ENCODE measurements around the gene BFSP2.
A peak's percentile ranks its signal among the peaks of the same experiment; 100 is the strongest.

BFSP2 gene

GRCh38 chr3:133443649-133444422 lies 44.0 kb downstream of the BFSP2 start:
- DNase-seq (ENCODE audit: low read depth in 2 of 2) = peak; percentile 55 to 62
- no peak overlapping the region for H3K4me3 ChIP-seq (replicated peaks in 1 of 2; ENCODE audit: low read depth in 2 of 2, low read length in 2 of 2)
- TF ChIP-seq CTCF (IDR thresholded peaks at IDR 0.05; ENCODE audit: low read depth, low read length) = peak; percentile 3

- DNase-seq (ENCODE audit: low read depth in 2 of 2) = no peak
- no peak for TF ChIP-seq CTCF (IDR thresholded peaks at IDR 0.05; ENCODE audit: low read depth, low read length)
Observed at GRCh38 chr3:133444423-133444774, 44.5 kb downstream of the BFSP2 start.

GRCh38 chr3:133445108-133445507 lies 45.3 kb downstream of the BFSP2 start:
- DNase-seq (ENCODE audit: low read depth in 2 of 2) = no peak
- TF ChIP-seq CTCF (IDR thresholded peaks at IDR 0.05; ENCODE audit: low read depth, low read length) = no peak
- H3K4me3 ChIP-seq (replicated peaks in 1 of 2; ENCODE audit: low read depth in 2 of 2, low read length in 2 of 2) = no peak overlapping the region

More at GRCh38 chr3:133444423-133444774, 44.5 kb downstream of the BFSP2 start:
- H3K4me3 ChIP-seq (replicated peaks in 1 of 2; ENCODE audit: low read depth in 2 of 2, low read length in 2 of 2) = no peak overlapping the region

- TF ChIP-seq CTCF (IDR thresholded peaks at IDR 0.05; ENCODE audit: low read depth, low read length) = no peak
- H3K4me3 ChIP-seq (replicated peaks in 1 of 2; ENCODE audit: low read depth in 2 of 2, low read length in 2 of 2) = no peak overlapping the region
- no peak for DNase-seq (ENCODE audit: low read depth in 2 of 2)
Observed at GRCh38 chr3:133447750-133448477, 48.1 kb downstream of the BFSP2 start.

GRCh38 chr3:133448478-133449122 lies 48.7 kb downstream of the BFSP2 start:
- TF ChIP-seq CTCF (IDR thresholded peaks at IDR 0.05; ENCODE audit: low read depth, low read length) = no peak
- H3K4me3 ChIP-seq (replicated peaks in 1 of 2; ENCODE audit: low read depth in 2 of 2, low read length in 2 of 2) = no peak overlapping the region
- no peak for DNase-seq (ENCODE audit: low read depth in 2 of 2)

GRCh38 chr3:133451309-133451708 lies 51.5 kb downstream of the BFSP2 start:
- TF ChIP-seq CTCF (IDR thresholded peaks at IDR 0.05; ENCODE audit: low read depth, low read length) = no peak
- no peak overlapping the region for H3K4me3 ChIP-seq (replicated peaks in 1 of 2; ENCODE audit: low read depth in 2 of 2, low read length in 2 of 2)
- DNase-seq (ENCODE audit: low read depth in 2 of 2) = no peak
